LoVo (cell line): ENCODE data around the gene GEN1.

Experiments
- DNase-seq: peaks from one replicate; pipeline ENCODE4 v3.0.0-alpha.2; 2016; ENCODE audit warnings: low spot score

Gene GEN1

GRCh38 chr2:17752892-17753802, 791 bp upstream of the GEN1 start:
- DNase-seq, result peak; percentile 56

GRCh38 chr2:17754773-17755425, 961 bp downstream of the GEN1 start:
- peak; percentile 6 for DNase-seq

GRCh38 chr2:17756668-17757067, 2.7 kb downstream of the GEN1 start:
- DNase-seq, result no peak

GRCh38 chr2:17757321-17757720, 3.4 kb downstream of the GEN1 start:
- no peak for DNase-seq

GRCh38 chr2:17758118-17758517, 4.2 kb downstream of the GEN1 start:
- no peak for DNase-seq

GRCh38 chr2:17759805-17760204, 5.9 kb downstream of the GEN1 start:
- no peak for DNase-seq

GRCh38 chr2:17762451-17762850, 8.5 kb downstream of the GEN1 start:
- no peak for DNase-seq

GRCh38 chr2:17763641-17764333, 9.8 kb downstream of the GEN1 start:
- DNase-seq, result no peak

- DNase-seq, result no peak
These were observed 11.5 kb downstream of the GEN1 start for GRCh38 chr2:17765398-17765797.

- no peak for DNase-seq
These were observed 15.0 kb downstream of the GEN1 start for GRCh38 chr2:17768894-17769293.

GRCh38 chr2:17771956-17772355, 18.0 kb downstream of the GEN1 start:
- no peak for DNase-seq

- DNase-seq, result no peak
These were observed 18.6 kb downstream of the GEN1 start for GRCh38 chr2:17772532-17772931.

GRCh38 chr2:17780546-17780945, 26.6 kb downstream of the GEN1 start:
- no peak for DNase-seq

- no peak for DNase-seq
These were observed 27.5 kb downstream of the GEN1 start for GRCh38 chr2:17781482-17781881.

- no peak for DNase-seq
These were observed 32.8 kb downstream of the GEN1 start for GRCh38 chr2:17786727-17787126.

- DNase-seq, result no peak
These were observed 34.8 kb downstream of the GEN1 start for GRCh38 chr2:17788773-17789172.

- DNase-seq, result no peak
These were observed 36.6 kb downstream of the GEN1 start for GRCh38 chr2:17790536-17790935.

GRCh38 chr2:17791121-17791816, 37.3 kb downstream of the GEN1 start:
- no peak for DNase-seq

- DNase-seq, result no peak
These were observed 37.8 kb downstream of the GEN1 start for GRCh38 chr2:17791817-17792130.

- DNase-seq, result no peak
These were observed 38.6 kb downstream of the GEN1 start for GRCh38 chr2:17792515-17792914.

GRCh38 chr2:17793296-17793695, 39.4 kb downstream of the GEN1 start:
- no peak for DNase-seq

GRCh38 chr2:17793803-17794354, 39.9 kb downstream of the GEN1 start:
- DNase-seq, result no peak
